ENCODE measurements around the gene HLA-DRB1.
"Not testable (repeated sequence)": the region's sequence is repeated elsewhere in the genome, so short reads cannot be mapped to it uniquely, and the experiment has no call there.

HLA-DRB1 gene

GRCh38 chr6:32589596-32590449 is at the start of gene HLA-DRB1:
TSS of gene HLA-DRB1 (minus strand) at chr6:32589848. CDS start at chr6:32589742, 106 bp downstream.
- DNase-seq, result no peak

DNA sequence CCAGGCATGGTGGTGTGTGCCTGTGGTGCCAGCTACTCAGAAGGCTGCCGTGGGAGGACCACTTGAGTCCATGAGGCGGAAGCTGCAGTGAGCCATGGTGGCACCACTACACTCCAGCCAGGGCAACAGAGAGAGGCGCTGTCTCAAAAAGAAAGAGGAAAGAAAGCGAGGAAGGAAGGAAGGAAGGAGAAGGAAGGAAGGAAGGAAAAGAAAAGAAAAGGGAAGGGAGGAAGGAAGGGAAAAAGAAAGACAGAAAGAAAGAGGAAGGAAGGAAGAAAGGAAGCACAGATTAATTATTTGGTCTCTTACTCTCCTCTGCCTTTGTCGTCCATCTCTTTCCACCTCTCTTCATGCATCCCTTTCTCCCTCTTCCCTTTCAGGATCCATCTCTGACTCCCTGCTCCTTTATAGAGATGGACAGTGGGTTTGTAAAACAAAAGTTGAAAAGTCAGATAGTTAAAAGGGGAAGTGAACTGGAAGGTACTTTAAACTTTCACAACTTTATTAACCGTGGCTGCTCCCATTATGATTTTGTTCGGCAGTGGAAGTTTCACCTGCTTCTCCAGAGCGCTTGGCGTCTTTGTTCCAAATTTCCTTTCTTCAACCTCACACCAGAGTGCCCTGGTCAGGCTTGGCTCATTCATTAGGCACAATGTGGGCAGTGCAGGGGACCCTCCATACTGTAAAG is 49.0 kb upstream of the HLA-DRB1 start:
- DNase-seq, result no peak

DNA sequence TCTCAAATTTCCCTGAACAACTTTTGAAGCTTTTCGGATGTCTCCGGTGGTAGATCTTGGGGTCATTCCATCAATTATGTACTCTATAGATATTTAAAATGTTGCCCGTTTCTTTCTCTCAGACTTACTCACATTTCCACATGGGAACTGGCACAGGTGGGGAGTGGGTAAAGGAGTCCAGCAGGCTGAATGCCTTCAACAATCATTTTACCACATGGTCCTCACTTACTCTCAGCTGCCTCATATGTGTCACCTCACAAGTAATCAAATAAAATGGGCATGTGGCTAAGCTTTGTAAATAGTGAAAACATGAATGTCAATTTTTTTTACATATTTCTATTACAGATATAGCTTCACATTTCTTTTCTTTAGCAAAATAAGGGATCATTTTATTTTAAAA is 48.2 kb upstream of the HLA-DRB1 start:
- no peak for DNase-seq

DNA sequence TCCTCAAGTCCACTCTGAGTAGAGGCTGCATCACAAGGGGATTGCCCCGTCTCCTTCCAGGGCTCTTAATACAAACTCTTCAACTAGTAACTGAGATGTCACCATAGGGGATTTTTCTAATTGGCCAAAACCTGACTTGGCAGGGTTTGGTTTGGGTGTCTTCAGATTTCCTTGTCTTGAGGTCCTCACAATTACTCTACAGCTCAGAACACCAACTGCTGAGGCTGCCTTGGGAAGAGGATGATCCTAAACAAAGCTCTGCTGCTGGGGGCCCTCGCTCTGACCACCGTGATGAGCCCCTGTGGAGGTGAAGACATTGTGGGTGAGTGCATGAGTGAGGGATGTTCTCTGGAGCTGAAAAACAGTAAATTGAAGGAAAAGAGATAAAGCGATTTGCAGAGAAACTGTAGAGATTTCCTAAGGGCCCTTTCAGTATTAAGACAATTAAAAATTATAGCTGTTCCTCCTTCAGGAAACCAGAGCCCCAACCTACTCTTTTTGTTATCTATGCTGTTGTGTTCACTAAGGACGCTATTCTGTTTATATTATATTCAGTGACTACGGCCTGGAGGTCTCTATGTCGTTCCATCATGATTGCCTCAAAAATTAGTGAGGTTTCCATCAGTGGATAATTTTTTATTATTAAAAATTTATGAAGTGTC is 47.7 kb upstream of the HLA-DRB1 start, which contains the start of gene HLA-DQA1:
Gene HLA-DQA1, plus strand, starts transcription at position 188 of the 662 bp plus-strand sequence. Its CDS starts 53 bp downstream, at position 241.
- no peak for DNase-seq

DNA sequence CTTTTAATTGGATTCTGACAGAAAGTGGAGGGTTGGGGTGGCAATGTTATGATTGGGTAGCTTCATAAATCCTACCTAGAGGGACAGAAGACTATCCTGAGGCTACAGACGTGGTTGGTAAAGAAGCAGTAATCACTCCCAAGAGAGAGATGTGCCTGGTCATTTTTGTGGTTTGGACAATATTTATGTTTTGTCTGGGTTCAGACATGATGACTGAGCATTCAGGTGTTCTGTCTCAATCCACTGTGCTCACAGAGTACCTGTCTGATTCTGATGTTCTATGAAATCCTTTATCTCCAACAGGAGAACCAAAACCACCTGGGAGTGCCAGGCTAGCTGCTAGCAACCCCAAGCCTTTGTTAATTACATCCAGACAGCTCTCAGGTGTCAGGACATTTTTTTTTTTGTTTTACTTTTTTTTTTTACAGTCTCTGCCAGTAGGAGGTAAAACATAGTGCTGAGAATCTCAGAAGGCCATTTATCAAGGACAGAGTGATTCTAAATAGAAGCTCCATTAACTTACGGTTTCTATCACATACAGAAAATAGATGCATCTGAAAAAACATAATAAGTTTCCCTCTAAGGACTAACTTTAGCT is 46.0 kb upstream of the HLA-DRB1 start:
- DNase-seq, result no peak

DNA sequence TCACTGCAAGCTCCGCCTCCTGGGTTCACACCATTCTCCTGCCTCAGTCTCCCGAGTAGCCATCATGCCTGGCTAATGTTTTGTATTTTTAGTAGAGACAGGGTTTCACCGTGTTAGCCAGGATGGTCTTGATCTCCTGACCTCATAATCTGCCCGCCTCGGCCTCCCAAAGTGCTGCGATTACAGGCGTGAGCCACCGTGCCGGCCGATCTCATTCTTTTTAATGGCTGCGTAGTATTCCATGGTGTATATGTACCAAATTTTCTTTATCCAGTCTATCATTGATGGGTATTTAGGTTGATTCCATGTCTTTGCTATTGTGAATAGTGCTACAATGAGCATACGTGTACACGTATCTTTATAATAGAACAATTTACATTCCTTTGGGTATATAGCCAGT is 40.1 kb upstream of the HLA-DRB1 start:
- DNase-seq, result not testable (repeated sequence)

GRCh38 chr6:32627831-32628230 is 38.2 kb upstream of the HLA-DRB1 start:
- DNase-seq, result no peak

- no peak for DNase-seq
Observed at GRCh38 chr6:32627249-32627648, 37.6 kb upstream of the HLA-DRB1 start.

GRCh38 chr6:32625137-32625536 is 35.5 kb upstream of the HLA-DRB1 start:
- DNase-seq, result no peak

- DNase-seq, result no peak
Observed at GRCh38 chr6:32624565-32624964, 34.9 kb upstream of the HLA-DRB1 start.

DNA sequence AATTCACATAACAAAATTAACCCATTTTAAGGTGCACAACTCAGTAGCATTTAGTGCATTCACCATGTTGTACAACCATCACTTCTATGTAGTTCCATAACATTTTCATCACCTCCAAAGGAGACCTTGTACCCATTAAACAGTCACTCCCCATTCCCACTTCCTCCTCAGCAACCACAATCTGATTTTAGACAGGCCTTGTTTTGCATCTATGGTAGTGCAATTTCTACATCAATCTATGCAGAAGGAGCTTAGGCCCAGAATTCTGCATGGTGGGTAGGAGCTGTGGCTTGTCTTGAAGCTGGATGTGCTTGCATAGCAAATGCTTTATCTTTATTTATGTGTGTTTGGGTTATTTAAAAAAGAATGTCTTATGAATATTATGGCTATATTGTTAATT is 34.0 kb upstream of the HLA-DRB1 start:
- no peak for DNase-seq

DNA sequence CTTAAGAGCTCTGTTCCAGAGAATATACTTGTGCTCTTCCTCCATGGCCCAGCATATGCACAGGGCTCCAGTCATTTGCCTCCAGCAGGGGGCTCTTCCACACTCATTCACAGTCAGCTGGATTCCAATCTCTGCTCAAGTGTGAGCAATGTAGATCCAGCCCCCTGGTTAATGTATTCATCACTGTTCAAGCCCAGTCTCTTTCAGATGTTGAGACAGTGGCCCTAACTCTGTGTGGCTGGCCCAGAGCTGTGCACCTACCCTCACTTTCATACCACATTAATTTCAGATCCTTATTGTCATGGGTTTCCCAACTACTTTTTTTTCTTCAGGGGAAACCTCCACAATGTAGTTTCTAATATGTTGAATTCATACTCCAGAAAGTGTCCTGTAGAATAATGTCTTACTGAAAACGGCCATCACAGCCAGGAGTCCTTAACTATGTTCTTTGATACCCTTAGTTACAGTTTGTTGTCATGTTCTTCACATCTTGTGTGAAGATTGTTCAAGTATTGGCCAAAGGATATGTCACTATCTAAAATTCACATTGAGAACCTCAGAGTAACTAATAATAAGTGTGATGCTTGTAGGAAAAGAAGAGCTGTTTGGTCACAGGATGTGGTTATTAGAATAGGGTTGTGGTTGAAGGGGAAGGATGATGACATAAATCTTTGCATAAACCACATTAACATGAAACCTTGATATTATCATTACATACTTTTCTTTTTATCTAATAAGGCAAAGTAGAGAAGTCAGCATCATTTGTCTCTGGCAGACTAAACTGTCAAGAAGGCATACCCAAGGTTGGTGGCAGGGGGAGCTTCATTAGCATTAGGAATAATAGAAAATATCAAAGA is 33.1 kb upstream of the HLA-DRB1 start:
- no peak for DNase-seq

DNA sequence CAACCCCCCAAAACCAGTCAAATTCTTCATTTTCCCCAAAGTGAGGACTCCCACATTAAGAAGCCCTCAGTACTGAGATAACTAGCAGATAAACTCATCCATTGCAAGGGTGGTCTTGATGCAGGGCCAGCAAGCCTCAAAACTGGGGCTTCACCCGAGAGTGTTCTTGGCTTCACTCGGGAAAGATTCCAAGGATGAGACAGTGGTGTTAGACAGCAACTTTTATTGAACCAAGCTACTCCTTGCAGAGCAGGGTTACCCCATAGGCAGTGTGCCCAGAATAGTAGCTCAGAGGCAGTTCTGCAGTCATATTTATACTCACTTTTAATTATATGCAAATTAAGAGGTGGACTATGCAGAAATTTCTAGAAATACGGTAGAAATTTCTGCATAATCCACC is 31.7 kb upstream of the HLA-DRB1 start:
- DNase-seq, result no peak

- no peak for DNase-seq
Observed at GRCh38 chr6:32617751-32618150, 28.1 kb upstream of the HLA-DRB1 start.

- DNase-seq, result no peak
Observed at GRCh38 chr6:32615885-32616532, 26.4 kb upstream of the HLA-DRB1 start.

GRCh38 chr6:32614366-32615081 is 24.9 kb upstream of the HLA-DRB1 start:
- DNase-seq, result no peak

GRCh38 chr6:32613475-32613874 is 23.8 kb upstream of the HLA-DRB1 start:
- no peak for DNase-seq

DNA sequence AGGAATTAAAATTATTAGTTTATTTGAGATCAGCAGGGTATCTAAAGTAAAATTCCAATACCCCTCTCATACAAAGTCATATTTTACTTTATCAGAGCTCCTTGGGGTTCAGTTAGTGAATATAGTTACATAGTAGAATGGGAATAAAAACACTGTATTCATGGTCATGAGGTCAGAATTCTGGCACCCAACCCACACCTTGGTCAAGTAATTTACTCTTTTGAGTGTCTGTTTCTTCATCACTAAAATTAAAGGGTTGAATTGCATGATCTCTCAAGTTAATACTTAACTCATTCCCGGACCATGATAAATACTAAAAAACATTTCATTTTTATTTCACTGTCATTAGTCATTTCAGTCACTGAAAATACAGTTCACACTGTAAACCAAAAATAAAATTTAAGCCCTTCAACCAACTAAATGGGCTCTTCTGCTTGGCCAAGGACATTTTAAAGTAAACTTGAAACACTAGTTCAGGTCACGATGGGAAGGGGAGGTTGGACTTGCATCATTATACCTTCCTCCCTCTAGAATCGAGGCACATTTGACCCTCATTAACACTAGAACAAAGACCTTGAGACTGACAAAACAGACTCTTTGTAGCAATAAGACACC is 21.1 kb upstream of the HLA-DRB1 start:
- DNase-seq, result no peak

DNA sequence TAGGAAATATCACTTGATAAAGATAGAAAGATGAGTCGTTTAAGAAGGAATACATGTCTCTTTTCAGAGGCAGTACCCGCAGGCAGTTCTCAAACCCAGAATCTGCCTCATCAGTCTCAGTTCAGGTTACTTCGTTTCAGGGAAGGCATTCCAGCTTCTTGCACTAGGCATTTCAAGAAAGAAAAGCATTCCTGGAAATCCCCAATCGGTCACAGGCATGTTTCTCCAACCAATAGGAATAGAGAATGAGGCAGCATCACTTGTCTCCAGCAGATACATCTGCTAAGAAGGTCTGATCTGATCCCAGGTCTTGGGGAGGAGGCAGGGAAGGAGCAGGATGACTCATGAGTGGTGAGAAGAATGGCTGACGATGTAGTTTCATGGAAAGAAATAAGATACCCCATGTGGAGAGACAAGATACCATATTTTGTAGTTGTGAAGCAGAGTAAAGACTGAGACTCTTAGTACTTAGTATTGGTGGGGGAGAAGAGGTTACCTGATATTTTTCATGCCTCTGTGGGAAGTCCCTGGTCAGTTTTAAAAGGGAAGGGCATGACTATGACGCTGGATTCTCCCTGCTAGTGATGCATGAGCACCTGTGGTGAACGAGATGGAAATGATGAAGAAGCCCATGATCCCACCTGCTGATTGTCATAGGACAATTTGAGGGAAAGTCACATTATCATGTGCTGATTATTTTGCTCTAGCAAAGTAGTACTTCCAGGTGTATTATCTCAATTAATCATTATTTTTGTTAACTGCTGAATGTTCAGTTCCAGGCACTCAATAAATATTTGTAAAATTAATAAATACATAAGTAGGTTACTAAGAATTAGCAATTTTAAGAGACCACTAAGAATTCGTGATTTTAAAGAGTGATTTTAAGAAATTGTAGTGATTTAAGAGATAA is 20.3 kb upstream of the HLA-DRB1 start:
- no peak for DNase-seq

GRCh38 chr6:32609391-32609730 is 19.7 kb upstream of the HLA-DRB1 start:
- DNase-seq, result no peak

Measured in T1000 (cell line).